Loucy (cell line): Measurements from ENCODE around the gene NRG2.

ENCODE experiments used
- EZH2phosphoT487 ChIP-seq: fragments of 200-600 bp; IDR thresholded peaks from 2 replicates; pipeline ENCODE4 v1.6.1; 2018; ENCODE audit warnings: antibody characterized with exemption, mild to moderate bottlenecking, moderate library complexity, borderline replicate concordance
- TF ChIP-seq, protein P1 (sequence below): fragments of 200-600 bp; sonication (generic); conservative IDR thresholded peaks from 2 replicates; pipeline ENCODE4 v1.5.1; 2014; ENCODE audit warnings: mild to moderate bottlenecking, antibody characterized with exemption, low read length

DNA sequence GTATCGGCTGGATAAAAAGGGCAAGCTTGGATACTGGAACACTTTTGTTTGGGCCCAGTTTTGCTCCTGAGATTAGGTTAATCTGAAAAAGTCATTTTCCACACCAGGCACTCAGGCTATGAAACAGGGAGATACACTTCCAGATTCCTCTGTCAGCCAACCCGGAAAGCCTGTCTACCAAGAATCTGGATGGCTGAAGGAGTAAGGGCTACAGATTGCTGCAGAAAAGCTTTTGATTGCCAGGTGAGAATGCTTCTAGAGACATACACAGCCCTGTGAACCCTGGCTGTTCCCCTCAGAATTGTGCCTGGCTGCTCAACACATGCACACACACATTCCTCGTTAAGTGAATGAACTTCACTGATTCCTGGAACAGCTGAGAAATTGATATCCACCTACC is 133.1 kb downstream of the NRG2 start:
- TF ChIP-seq, protein P1, sequence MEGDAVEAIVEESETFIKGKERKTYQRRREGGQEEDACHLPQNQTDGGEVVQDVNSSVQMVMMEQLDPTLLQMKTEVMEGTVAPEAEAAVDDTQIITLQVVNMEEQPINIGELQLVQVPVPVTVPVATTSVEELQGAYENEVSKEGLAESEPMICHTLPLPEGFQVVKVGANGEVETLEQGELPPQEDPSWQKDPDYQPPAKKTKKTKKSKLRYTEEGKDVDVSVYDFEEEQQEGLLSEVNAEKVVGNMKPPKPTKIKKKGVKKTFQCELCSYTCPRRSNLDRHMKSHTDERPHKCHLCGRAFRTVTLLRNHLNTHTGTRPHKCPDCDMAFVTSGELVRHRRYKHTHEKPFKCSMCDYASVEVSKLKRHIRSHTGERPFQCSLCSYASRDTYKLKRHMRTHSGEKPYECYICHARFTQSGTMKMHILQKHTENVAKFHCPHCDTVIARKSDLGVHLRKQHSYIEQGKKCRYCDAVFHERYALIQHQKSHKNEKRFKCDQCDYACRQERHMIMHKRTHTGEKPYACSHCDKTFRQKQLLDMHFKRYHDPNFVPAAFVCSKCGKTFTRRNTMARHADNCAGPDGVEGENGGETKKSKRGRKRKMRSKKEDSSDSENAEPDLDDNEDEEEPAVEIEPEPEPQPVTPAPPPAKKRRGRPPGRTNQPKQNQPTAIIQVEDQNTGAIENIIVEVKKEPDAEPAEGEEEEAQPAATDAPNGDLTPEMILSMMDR: no peak
- TF ChIP-seq EZH2phosphoT487: no peak
